ENCODE data around the gene PAPSS1.
"Not testable (repeated sequence)": the region's sequence is repeated elsewhere in the genome, so short reads cannot be mapped to it uniquely, and the experiment has no call there.

The PAPSS1 gene

DNA sequence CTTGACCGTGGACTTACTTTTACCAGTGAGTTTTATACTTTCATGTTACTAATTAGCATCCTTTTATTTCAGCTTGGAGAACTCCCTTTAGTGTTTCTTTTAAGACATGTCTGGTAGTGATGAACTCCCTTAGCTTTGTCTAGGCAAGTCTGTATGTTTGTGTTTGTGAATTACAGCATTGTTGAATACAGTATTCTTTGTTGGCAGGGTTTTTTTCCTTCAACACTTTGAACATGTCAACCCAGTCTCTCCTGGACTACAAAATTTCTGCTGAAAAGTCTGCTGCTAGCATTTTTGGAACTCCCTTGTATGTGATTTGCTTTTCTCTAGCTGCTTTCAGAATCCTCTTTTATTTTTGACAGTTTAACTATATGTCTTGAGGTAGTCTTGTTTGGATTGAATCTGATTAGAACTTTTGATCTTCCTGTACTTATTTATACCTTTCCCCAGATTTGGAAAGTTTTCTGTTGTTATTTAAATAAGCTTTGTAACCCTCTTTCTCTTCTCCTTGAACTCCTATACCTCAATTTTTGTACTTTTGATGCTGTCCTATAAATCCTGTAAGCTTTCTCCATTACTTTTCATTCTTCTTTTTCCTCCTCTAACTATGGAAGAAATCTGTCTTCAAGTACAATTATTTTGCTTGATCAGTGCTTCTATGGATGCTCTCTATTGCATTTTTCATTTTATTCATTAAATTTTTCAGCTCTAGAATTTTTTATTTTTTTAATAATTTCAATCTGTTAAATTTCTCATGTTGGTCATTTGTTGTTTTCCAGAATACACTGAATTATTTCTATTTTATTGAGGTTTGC lies 14.1 kb downstream of the PAPSS1 start:
- Histone ChIP-seq H3K18ac (ENCODE audit: low read length) (no peak overlapping the region), H4K8ac (ENCODE audit: low read depth, low read length) (no peak overlapping the region), H3K27me3 (ENCODE audit: control insufficient read depth in 3 of 3, insufficient read depth in 3 of 3, low read depth in 1 of 3, low read length in 3 of 3) (no peaks in the 10 kb centered on the region), H3K4me3 (ENCODE audit: low read length in 2 of 2) (no peak overlapping the region), H2BK120ac (ENCODE audit: low read depth, low read length) (no peak overlapping the region), H3K4ac (ENCODE audit: low read length) (no peak overlapping the region), H2AFZ (ENCODE audit: low read length) (no peak overlapping the region), H4K91ac (ENCODE audit: low read depth, low read length, poor library complexity) (no peak overlapping the region), H3K4me2 (ENCODE audit: insufficient read depth, low read length, poor library complexity, severe bottlenecking) (no peak overlapping the region), H3K27ac (replicated peaks; ENCODE audit: low read length) (no peak overlapping the region), H3K36me3 (replicated peaks in 1 of 2; ENCODE audit: control insufficient read depth in 2 of 2, insufficient read depth in 2 of 2, low read length in 2 of 2) (peaks cover 2 to 3% of the 10 kb centered on the region in 2 donors), H2BK12ac (ENCODE audit: low read length) (no peak overlapping the region), H2BK15ac (ENCODE audit: low read length) (no peak overlapping the region), H3K4me1 (ENCODE audit: control insufficient read depth in 2 of 2, insufficient read depth in 1 of 2, low read depth in 1 of 2, low read length in 2 of 2) (no peaks in the 10 kb centered on the region), H2AK5ac (ENCODE audit: low read depth, low read length) (no peak overlapping the region), H3K79me1 (ENCODE audit: low read depth, low read length) (peaks cover 3% of the 10 kb centered on the region), H3K9me3 (replicated peaks in 1 of 2; ENCODE audit: control insufficient read depth in 2 of 2, insufficient read depth in 1 of 2, low read depth in 1 of 2, low read length in 2 of 2) (peaks cover 14 to 31% of the 10 kb centered on the region in 2 donors), H2BK5ac (ENCODE audit: low read length) (no peak overlapping the region), H3K23ac (ENCODE audit: low read depth, low read length, poor library complexity) (no peak overlapping the region), H3K9ac (ENCODE audit: low read depth, low read length, poor library complexity) (no peak overlapping the region), H3K14ac (ENCODE audit: low read length) (no peak overlapping the region)
- DNase-seq (ENCODE audit: low spot score): no peak
- no CpG with 5 or more reads among the region's 1 CpG for WGBS, 2 donors (ENCODE audit: extremely low coverage in 2 of 2, insufficient read length in 2 of 2, insufficient replicate concordance in 1 of 2)

- Histone ChIP-seq H2AK5ac (ENCODE audit: low read depth, low read length) (no peak overlapping the region), H3K18ac (ENCODE audit: low read length) (no peak overlapping the region), H4K8ac (ENCODE audit: low read depth, low read length) (no peak overlapping the region), H3K9me3 (replicated peaks in 1 of 2; ENCODE audit: control insufficient read depth in 2 of 2, insufficient read depth in 1 of 2, low read depth in 1 of 2, low read length in 2 of 2) (peaks cover 6 to 28% of the 10 kb centered on the region in 2 donors), H4K91ac (ENCODE audit: low read depth, low read length, poor library complexity) (no peak overlapping the region), H3K14ac (ENCODE audit: low read length) (no peak overlapping the region), H3K27ac (replicated peaks; ENCODE audit: low read length) (no peak overlapping the region), H3K79me1 (ENCODE audit: low read depth, low read length) (peaks cover 2% of the 10 kb centered on the region), H3K4me3 (ENCODE audit: low read length in 2 of 2) (no peak overlapping the region), H3K4ac (ENCODE audit: low read length) (no peak overlapping the region), H2BK15ac (ENCODE audit: low read length) (no peak overlapping the region), H2BK5ac (ENCODE audit: low read length) (no peak overlapping the region), H3K27me3 (ENCODE audit: control insufficient read depth in 3 of 3, insufficient read depth in 3 of 3, low read depth in 1 of 3, low read length in 3 of 3) (no peaks in the 10 kb centered on the region), H2AFZ (ENCODE audit: low read length) (no peak overlapping the region), H2BK120ac (ENCODE audit: low read depth, low read length) (no peak overlapping the region), H2BK12ac (ENCODE audit: low read length) (no peak overlapping the region), H3K9ac (ENCODE audit: low read depth, low read length, poor library complexity) (no peak overlapping the region), H3K36me3 (replicated peaks in 1 of 2; ENCODE audit: control insufficient read depth in 2 of 2, insufficient read depth in 2 of 2, low read length in 2 of 2) (peaks cover 5 to 38% of the 10 kb centered on the region in 2 donors), H3K4me1 (ENCODE audit: control insufficient read depth in 2 of 2, insufficient read depth in 1 of 2, low read depth in 1 of 2, low read length in 2 of 2) (peaks cover 0 to 2% of the 10 kb centered on the region in 2 donors), H3K23ac (ENCODE audit: low read depth, low read length, poor library complexity) (no peak overlapping the region), H3K4me2 (ENCODE audit: insufficient read depth, low read length, poor library complexity, severe bottlenecking) (no peak overlapping the region)
- no CpG with 5 or more reads among the region's 1 CpG for WGBS, 2 donors (ENCODE audit: extremely low coverage in 2 of 2, insufficient read length in 2 of 2, insufficient replicate concordance in 1 of 2)
- DNase-seq (ENCODE audit: low spot score): no peak
Measured at GRCh38 chr4:107701565-107701964, 18.5 kb downstream of the PAPSS1 start.

- Histone ChIP-seq H3K14ac (ENCODE audit: low read length) (no peak overlapping the region), H2BK120ac (ENCODE audit: low read depth, low read length) (no peak overlapping the region), H3K4me2 (ENCODE audit: insufficient read depth, low read length, poor library complexity, severe bottlenecking) (no peak overlapping the region), H2BK15ac (ENCODE audit: low read length) (no peak overlapping the region), H3K4me3 (ENCODE audit: low read length in 2 of 2) (no peak overlapping the region), H2BK12ac (ENCODE audit: low read length) (no peak overlapping the region), H3K36me3 (replicated peaks in 1 of 2; ENCODE audit: control insufficient read depth in 2 of 2, insufficient read depth in 2 of 2, low read length in 2 of 2) (peaks cover 5 to 42% of the 10 kb centered on the region in 2 donors), H4K8ac (ENCODE audit: low read depth, low read length) (no peak overlapping the region), H2AFZ (ENCODE audit: low read length) (no peak overlapping the region), H3K18ac (ENCODE audit: low read length) (no peak overlapping the region), H2AK5ac (ENCODE audit: low read depth, low read length) (no peak overlapping the region), H3K4me1 (ENCODE audit: control insufficient read depth in 2 of 2, insufficient read depth in 1 of 2, low read depth in 1 of 2, low read length in 2 of 2) (peaks cover 0 to 2% of the 10 kb centered on the region in 2 donors), H3K9me3 (replicated peaks in 1 of 2; ENCODE audit: control insufficient read depth in 2 of 2, insufficient read depth in 1 of 2, low read depth in 1 of 2, low read length in 2 of 2) (peaks cover 4 to 16% of the 10 kb centered on the region in 2 donors), H3K4ac (ENCODE audit: low read length) (no peak overlapping the region), H3K27me3 (ENCODE audit: control insufficient read depth in 3 of 3, insufficient read depth in 3 of 3, low read depth in 1 of 3, low read length in 3 of 3) (no peaks in the 10 kb centered on the region), H3K27ac (replicated peaks; ENCODE audit: low read length) (no peak overlapping the region), H3K79me1 (ENCODE audit: low read depth, low read length) (peaks cover 2% of the 10 kb centered on the region), H2BK5ac (ENCODE audit: low read length) (no peak overlapping the region), H3K23ac (ENCODE audit: low read depth, low read length, poor library complexity) (no peak overlapping the region), H4K91ac (ENCODE audit: low read depth, low read length, poor library complexity) (no peak overlapping the region), H3K9ac (ENCODE audit: low read depth, low read length, poor library complexity) (no peak overlapping the region)
- WGBS, 2 donors (ENCODE audit: extremely low coverage in 2 of 2, insufficient read length in 2 of 2, insufficient replicate concordance in 1 of 2): no CpG with 5 or more reads among the region's 2 CpGs
- no peak for DNase-seq (ENCODE audit: low spot score)
Measured at GRCh38 chr4:107699466-107700206, 20.4 kb downstream of the PAPSS1 start.

DNA sequence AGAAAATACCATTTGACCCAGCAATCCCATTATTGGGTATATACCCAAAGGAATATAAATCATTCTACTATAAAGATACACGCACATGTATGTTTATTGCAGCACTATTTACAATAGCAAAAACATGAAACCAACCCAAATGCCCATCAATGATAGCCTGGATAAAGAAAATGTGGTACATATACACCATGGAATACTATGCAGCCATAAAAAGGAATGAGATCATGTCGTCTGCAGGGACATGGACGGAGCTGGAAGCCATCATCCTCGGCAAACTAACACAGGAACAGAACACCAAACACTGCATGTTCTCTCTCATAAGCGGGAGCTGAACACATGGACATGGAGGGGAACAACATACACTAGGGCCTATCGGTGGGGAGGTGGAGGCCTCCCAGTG lies 23.8 kb downstream of the PAPSS1 start:
- not testable (repeated sequence) for H2AK5ac ChIP-seq (ENCODE audit: low read depth, low read length); H3K23ac ChIP-seq (ENCODE audit: low read depth, low read length, poor library complexity); H3K4me2 ChIP-seq (ENCODE audit: insufficient read depth, low read length, poor library complexity, severe bottlenecking); H3K14ac ChIP-seq (ENCODE audit: low read length); H3K9ac ChIP-seq (ENCODE audit: low read depth, low read length, poor library complexity); H2BK5ac ChIP-seq (ENCODE audit: low read length); DNase-seq (ENCODE audit: low spot score); H3K27ac ChIP-seq (replicated peaks; ENCODE audit: low read length); H3K4me3 ChIP-seq (ENCODE audit: low read length in 2 of 2); H4K8ac ChIP-seq (ENCODE audit: low read depth, low read length); H3K79me1 ChIP-seq (ENCODE audit: low read depth, low read length); H2AFZ ChIP-seq (ENCODE audit: low read length); H2BK15ac ChIP-seq (ENCODE audit: low read length); H3K27me3 ChIP-seq (ENCODE audit: control insufficient read depth in 3 of 3, insufficient read depth in 3 of 3, low read depth in 1 of 3, low read length in 3 of 3); H2BK120ac ChIP-seq (ENCODE audit: low read depth, low read length); H3K4me1 ChIP-seq (ENCODE audit: control insufficient read depth in 2 of 2, insufficient read depth in 1 of 2, low read depth in 1 of 2, low read length in 2 of 2); H3K4ac ChIP-seq (ENCODE audit: low read length); H2BK12ac ChIP-seq (ENCODE audit: low read length); H4K91ac ChIP-seq (ENCODE audit: low read depth, low read length, poor library complexity); H3K18ac ChIP-seq (ENCODE audit: low read length)
- Histone ChIP-seq H3K9me3 (replicated peaks in 1 of 2; ENCODE audit: control insufficient read depth in 2 of 2, insufficient read depth in 1 of 2, low read depth in 1 of 2, low read length in 2 of 2) (peaks cover 4 to 12% of the 10 kb centered on the region in 2 donors), H3K36me3 (replicated peaks in 1 of 2; ENCODE audit: control insufficient read depth in 2 of 2, insufficient read depth in 2 of 2, low read length in 2 of 2) (peaks cover 8 to 68% of the 10 kb centered on the region in 2 donors)
- no CpG with 5 or more reads among the region's 6 CpGs for WGBS, 2 donors (ENCODE audit: extremely low coverage in 2 of 2, insufficient read length in 2 of 2, insufficient replicate concordance in 1 of 2)
